ENCODE measurements around the gene HPD. TPM values are rescaled to one million over a fixed set of nuclear protein-coding genes. Genes with fewer than 3 reads are reported as not detected.

HPD gene
- polyA plus RNA-seq, 1 donor = 2.6 TPM

DNA sequence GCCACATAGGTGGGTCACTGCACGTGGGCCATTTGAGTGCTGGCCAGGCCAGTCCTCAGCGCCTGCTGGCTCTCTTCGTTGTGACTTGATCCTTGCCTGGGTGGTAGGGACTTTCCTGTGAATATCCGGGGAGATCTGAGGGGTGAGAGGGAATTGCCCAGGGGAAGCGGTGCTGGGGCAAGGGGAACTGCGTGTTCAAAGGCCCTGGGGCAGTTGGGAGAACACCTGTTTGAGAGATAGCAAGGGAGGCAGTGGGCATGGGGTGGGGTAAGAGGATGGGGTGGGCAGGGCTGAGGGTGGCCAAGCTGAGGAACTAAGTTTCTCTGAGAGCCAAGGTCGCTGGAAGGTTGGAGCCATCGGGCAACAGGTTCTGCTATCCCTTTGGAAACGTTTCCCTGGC, 29.8 kb downstream of the HPD start:
- DNase-seq = no peak

GRCh38 chr12:121828306-121828705, 30.4 kb downstream of the HPD start:
- DNase-seq = no peak

- no peak for DNase-seq
Observed at GRCh38 chr12:121827351-121828099, 31.1 kb downstream of the HPD start.

DNA sequence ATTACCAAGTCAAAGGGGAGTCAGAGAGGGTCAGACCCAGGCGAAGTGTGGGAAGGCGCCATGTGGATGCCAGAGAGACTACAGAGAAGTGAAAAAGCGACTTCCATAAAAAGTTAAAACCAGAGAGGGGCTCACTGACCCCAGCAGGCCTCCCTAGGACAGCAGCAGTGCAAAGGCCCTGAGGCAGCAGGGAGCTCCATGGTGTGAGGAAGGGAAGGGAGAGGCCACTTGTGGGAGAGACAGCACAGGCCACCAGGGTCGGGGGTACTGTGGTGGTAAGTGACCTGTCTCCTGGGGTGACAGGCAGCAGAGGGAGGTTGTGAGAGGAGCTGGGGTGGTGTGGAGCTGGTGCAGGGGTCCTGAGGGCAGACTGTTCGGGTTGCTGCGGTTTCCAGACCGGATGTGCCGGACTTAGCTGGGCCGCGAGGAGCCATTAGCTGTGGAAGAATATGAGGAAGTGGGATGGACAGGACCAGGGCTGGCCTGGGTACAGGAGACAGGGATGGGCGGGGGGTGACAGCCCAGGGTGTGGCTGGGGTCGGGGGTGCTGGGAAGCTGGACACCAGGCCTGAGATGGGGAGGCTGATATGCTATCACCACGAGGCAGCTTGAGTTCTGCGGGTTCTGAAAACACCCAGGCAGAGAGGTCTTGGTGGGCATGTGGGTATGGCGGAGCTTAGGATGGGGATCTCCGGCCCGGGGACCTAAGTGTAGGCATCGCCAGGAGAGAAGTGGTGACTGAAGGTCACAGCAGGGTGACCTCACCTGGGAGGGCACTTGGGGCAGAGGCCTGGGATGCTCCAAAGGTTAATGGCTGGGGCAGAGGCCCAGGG, 32.1 kb downstream of the HPD start:
- DNase-seq = no peak

- DNase-seq = no peak
Observed at GRCh38 chr12:121825041-121825523, 33.6 kb downstream of the HPD start.

- no peak for DNase-seq
Observed at GRCh38 chr12:121823727-121824115, 34.9 kb downstream of the HPD start.

DNA sequence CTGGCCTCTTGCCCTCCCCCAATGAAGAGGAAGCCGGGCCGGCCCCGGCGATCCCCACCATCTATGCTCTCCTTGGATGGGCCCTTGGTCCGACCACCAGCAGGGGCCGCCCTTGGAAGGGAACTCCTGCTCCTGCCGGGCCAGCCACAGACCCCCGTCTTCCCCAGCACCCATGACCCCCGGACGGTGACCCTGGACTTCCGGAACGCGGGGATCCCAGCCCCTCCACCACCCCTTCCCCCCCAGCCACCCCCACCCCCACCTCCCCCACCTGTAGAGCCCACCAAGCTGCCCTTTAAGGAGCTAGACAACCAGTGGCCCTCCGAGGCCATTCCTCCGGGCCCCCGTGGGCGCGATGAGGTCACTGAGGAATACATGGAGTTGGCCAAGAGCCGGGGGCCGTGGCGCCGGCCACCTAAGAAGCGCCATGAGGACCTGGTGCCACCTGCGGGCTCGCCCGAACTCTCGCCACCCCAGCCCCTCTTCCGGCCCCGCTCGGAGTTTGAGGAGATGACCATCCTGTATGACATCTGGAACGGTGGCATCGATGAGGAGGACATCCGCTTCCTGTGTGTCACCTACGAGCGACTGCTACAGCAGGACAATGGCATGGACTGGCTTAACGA, 35.4 kb downstream of the HPD start:
- no peak for DNase-seq

DNA sequence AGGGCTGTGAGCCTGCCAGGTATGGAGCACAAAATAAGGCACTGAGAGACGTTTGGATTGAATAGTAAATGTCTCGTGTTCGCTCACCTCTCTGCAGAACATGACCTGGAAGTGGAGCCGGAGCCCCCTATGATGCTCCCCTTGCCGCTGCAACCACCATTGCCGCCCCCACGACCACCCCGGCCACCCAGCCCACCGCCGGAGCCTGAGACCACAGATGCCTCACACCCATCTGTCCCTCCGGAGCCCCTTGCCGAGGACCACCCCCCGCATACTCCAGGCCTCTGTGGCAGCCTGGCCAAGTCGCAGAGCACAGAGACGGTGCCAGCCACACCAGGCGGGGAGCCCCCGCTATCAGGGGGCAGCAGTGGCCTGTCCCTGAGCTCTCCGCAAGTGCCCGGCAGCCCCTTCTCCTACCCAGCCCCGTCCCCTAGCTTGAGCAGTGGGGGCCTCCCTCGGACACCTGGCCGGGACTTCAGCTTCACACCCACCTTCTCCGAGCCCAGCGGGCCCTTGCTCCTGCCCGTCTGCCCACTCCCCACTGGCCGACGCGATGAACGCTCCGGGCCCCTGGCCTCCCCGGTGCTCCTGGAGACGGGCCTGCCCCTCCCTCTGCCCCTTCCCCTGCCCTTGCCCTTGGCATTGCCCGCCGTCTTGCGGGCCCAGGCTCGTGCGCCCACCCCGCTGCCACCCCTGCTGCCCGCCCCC, 36.1 kb downstream of the HPD start:
- DNase-seq = no peak

DNA sequence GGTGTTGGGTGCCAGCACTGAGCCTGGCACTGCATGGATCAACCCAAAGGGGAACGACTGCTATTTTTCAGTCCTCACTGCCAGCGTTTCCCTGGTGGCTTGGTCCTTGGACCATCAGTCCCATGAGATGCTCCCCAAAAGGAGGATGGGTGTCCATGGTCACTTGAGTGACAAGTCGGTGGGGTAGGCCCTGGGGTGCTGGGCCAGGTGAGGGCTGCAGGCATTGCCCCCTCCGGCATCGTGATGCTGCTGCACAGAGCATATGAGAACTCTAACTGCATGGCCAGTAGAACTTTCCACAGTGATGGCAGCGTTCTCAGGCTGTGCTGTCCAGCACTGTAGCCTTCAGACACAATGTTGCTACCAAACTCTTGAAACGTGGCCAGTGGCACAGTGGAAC, 38.6 kb downstream of the HPD start:
- DNase-seq = no peak

- no peak for DNase-seq
Observed at GRCh38 chr12:121819212-121819949, 39.3 kb downstream of the HPD start.

- DNase-seq = no peak
Observed at GRCh38 chr12:121817648-121818043, 41.0 kb downstream of the HPD start.

DNA sequence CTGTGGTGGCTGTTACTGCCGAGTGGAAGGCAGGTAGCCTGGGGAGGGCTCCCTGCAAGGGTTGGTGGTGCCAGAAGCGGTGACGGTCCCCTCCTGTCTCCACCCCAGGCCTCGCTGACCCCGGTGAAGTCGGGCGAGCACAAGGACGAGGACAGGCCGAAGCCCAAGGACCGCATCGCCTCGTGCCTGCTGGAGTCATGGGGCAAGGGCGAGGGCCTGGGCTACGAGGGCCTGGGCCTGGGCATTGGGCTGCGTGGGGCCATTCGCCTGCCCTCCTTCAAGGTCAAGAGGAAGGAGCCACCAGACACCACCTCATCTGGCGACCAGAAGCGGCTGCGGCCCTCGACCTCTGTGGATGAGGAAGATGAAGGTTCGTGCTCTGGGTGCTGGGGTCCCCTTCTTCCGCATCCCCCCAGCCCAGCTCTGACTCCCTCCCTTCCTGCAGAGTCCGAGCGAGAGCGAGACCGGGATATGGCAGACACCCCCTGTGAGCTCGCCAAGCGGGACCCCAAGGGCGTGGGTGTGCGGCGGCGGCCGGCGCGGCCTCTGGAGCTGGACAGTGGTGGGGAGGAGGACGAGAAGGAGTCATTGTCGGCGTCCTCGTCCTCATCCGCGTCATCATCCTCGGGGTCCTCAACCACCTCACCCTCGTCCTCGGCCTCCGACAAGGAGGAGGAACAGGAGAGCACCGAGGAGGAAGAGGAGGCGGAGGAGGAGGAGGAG, 41.6 kb downstream of the HPD start:
- DNase-seq = no peak

DNA sequence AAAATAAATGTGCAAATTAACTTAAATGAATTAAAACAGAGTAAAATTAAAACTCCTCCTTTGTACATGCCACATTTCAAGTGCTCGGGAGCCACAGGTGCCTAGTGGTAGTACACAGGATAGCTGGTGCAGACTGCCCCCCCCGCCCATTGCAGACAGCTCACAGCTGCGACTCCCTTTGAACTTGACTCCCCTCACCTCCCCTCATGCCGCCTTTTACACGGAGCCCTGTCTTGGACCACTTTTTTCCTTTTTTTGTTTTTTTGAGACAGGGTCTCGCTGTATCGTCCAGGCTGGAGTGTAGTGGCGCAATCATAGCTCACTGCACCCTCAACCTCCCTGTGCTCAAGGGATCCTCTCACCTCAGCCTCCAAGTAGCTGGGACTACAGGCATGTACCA, 43.4 kb downstream of the HPD start:
- no peak for DNase-seq

GRCh38 chr12:121814429-121815119, 44.1 kb downstream of the HPD start:
- no peak for DNase-seq

GRCh38 chr12:121813951-121814350, 44.7 kb downstream of the HPD start:
- no peak for DNase-seq

DNA sequence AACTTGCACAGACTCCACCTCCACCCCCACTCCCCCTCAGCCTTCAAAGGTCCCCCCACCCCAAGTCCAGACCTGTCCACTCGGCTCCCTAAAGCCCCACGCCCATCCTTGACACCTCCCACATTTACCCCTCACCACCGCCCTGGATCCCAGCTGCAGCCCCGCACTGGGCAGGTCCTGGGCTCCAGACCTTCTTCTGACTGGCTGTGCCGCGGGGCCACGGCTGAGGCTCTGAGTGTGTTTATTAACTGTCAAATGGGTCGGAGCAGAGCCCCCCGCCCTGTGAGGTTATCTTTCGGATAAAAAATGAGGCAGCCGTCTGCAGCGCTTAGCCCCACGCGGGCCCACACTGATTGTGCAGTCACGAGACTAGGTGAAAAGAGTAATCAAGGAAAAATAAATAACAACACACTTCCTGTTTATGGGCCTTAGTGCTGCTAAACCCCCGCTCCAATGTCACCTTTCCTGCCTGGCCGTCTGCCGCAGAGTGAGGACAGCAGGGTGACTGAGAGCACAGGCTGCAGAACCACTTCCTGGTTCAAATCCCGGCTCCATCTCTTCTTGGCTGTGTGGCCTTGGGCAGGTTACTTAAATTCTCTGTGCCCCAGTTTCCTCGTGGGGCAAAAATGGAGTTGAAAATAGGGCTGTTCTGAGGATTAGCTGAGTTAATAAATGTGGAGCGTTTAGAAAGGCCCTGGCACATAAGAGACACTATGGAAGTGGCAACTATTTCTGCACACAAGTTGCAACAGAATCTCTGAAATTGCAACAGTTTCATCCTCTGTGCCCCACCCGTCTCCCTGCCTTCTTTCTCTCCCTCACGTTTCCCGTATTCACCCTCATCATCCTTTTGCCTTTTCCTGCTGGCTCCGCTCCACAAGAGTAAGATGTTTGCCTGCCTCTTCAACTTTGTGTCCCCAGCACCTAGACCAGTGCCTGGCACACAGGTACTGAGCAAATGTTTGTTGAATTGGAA, 45.5 kb downstream of the HPD start:
- no peak for DNase-seq

GRCh38 chr12:121812320-121812871, 46.3 kb downstream of the HPD start:
- no peak for DNase-seq

GRCh38 chr12:121811434-121812319, 47.0 kb downstream of the HPD start:
- no peak for DNase-seq
